ENCODE data around the gene TAF6L.

DNA sequence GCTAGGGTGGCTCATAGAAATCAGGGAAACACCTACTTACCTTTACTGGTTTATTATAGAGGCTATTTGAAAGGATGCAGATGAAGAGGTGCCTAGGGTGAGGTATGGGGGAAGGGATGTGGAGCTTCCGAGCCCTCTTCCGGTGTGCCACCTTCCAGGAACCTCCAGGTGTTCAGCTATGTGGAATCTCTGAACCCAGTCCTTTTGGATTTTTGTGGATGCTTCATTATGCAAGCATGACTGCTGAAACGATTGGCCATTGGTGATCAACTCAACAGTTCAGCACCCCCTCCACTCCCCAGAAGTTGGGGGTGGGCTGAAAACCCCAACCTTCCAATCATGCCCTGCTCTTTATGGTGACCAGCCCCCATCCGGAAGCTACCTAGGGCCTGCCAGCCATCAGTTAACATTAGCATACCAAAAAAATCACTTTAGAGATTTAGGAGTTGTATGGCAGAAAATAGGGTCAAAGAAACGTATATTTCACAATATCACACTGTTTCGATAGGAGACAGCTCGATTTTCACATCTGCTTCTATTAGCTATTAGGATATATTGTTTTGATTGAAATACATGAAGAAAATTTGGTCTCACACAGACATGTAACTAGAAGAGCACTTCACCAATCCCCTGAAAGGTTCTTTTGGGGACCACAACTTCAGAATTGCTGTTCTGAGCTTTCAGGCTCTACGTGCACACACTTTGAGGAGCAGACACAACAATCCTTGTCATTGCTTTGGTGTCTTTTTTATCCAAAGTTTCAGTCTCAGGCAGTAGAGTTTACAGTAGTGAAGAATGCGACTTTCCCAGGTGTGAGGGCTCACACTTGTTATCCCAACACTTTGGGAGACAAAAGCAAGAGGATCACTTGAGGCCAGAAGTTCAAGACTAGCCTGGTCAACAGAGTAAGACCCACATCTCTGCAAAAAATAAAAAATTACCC lies 13.1 kb upstream of the TAF6L start:
- TF ChIP-seq POLR2A (IDR thresholded peaks at IDR 0.05) (no peak), POLR2AphosphoS5 (IDR thresholded peaks at IDR 0.05) (no peak)

Measured in stomach (tissue), 4 donors.